Measurements from ENCODE around the gene PI4KA. TPM values are rescaled to one million over a fixed set of nuclear protein-coding genes. Genes with fewer than 3 reads are reported as not detected.

PI4KA gene
- total RNA-seq = 113 TPM
- long read RNA-seq, full-length matches to known transcripts = 25 of 118 reads
- long read RNA-seq, partial matches to known transcripts = 65 of 118 reads
- long read RNA-seq, other reads (novel, unspliced or antisense) = 28 of 118 reads

DNA sequence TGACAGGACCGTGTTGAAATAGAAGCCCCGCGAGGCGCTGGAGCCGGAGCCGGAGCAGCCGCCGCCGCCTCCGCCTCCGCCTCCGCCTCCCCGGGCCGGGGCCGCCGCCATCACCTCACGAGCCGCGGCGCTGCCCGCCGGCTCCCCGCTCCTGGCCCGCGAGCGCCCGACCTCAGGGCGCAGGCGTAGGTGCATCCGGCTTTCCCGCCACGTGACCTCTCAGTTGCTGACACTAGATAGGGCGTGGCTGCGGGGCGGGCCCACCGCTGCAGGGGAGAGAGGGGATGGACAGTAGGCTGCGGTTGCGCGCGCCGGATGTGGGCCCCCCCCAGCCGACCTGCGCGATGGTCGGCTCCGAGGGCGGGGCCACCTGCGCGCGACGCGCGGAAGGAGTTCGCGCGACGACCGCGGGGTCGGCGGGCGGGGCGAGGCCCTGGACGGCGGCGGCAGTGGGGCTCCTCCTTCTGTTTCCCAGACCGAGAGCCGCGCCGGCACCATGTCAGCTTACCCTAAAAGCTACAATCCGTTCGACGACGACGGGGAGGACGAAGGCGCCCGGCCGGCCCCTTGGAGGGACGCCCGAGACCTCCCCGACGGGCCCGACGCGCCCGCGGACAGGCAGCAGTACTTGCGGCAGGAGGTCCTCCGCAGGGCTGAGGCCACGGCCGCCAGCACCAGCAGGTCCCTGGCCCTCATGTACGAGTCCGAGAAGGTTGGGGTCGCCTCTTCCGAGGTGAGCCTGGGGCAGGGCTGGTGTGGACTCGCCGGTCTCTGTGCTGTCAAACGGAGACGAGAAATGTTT, at the start of gene PI4KA, which contains the start of gene SNAP29:
PI4KA (minus strand) TSS at position 197 of the 802 bp plus-strand sequence; CDS start at position 111, 86 bp downstream.
SNAP29 (plus strand) TSS at position 393 of the 802 bp plus-strand sequence; CDS start at position 497, 104 bp downstream.
- Histone ChIP-seq H3K9me3 (no peaks in the 10 kb centered on the region), H3K27me3 (no peaks in the 10 kb centered on the region), H3K4me3 (peak within 1 kb of the TSS; percentile 96), H3K4me1 (peaks cover 48% of the 10 kb centered on the region), H3K27ac (peak within 1 kb of the TSS; percentile 89), H3K36me3 (peaks cover 5% of the 10 kb centered on the region)
- peak; percentile 98 for ATAC-seq
- intact Hi-C loops (cut with DNase I) = loop anchor here (10.0 kb wide), 1 partner anchor 64 kb away; no protein-coding TSS in a partner anchor
- DNase-seq = peak; percentile 100
- TF ChIP-seq, protein P1, sequence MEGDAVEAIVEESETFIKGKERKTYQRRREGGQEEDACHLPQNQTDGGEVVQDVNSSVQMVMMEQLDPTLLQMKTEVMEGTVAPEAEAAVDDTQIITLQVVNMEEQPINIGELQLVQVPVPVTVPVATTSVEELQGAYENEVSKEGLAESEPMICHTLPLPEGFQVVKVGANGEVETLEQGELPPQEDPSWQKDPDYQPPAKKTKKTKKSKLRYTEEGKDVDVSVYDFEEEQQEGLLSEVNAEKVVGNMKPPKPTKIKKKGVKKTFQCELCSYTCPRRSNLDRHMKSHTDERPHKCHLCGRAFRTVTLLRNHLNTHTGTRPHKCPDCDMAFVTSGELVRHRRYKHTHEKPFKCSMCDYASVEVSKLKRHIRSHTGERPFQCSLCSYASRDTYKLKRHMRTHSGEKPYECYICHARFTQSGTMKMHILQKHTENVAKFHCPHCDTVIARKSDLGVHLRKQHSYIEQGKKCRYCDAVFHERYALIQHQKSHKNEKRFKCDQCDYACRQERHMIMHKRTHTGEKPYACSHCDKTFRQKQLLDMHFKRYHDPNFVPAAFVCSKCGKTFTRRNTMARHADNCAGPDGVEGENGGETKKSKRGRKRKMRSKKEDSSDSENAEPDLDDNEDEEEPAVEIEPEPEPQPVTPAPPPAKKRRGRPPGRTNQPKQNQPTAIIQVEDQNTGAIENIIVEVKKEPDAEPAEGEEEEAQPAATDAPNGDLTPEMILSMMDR (IDR thresholded peaks at IDR 0.05) = no peak

- no peaks in the 10 kb centered on the region for H3K9me3 ChIP-seq
Measured at GRCh38 chr22:20906387-20906767, 47.8 kb upstream of the PI4KA start.

GRCh38 chr22:20905415-20906386, 47.1 kb upstream of the PI4KA start:
- Histone ChIP-seq H3K27me3 (no peaks in the 10 kb centered on the region), H3K4me3 (no peak overlapping the region), H3K9me3 (no peaks in the 10 kb centered on the region), H3K4me1 (no peaks in the 10 kb centered on the region), H3K27ac (no peak overlapping the region), H3K36me3 (no peaks in the 10 kb centered on the region)
- TF ChIP-seq, protein P1 (IDR thresholded peaks at IDR 0.05) = no peak
- DNase-seq (peak; percentile 10), ATAC-seq (no peak)
- intact Hi-C loops (cut with DNase I) = no loop called here

More at GRCh38 chr22:20906387-20906767, 47.8 kb upstream of the PI4KA start:
- no peak overlapping the region for H3K27ac ChIP-seq
- H3K27me3 ChIP-seq = no peaks in the 10 kb centered on the region
- TF ChIP-seq, protein P1 (IDR thresholded peaks at IDR 0.05) = no peak
- no peaks in the 10 kb centered on the region for H3K4me1 ChIP-seq
- no peak overlapping the region for H3K4me3 ChIP-seq
- intact Hi-C loops (cut with DNase I) = no loop called here
- H3K36me3 ChIP-seq = no peaks in the 10 kb centered on the region
- DNase-seq (no peak), ATAC-seq (no peak)

- ATAC-seq (no peak), DNase-seq (no peak)
- no peaks in the 10 kb centered on the region for H3K4me1 ChIP-seq
- H3K27me3 ChIP-seq = no peaks in the 10 kb centered on the region
- H3K36me3 ChIP-seq = no peaks in the 10 kb centered on the region
- no peak overlapping the region for H3K27ac ChIP-seq
- TF ChIP-seq, protein P1 (IDR thresholded peaks at IDR 0.05) = no peak
- H3K9me3 ChIP-seq = no peaks in the 10 kb centered on the region
- intact Hi-C loops (cut with DNase I) = no loop called here
- H3K4me3 ChIP-seq = no peak overlapping the region
Measured at GRCh38 chr22:20904980-20905355, 46.4 kb upstream of the PI4KA start.
